Activated T-helper 2 cell treated with anti-CD3 and anti-CD28 coated beads, Interferon-gamma antibody, Interleukin-2, Interleukin-4, amounts not matched to agents 10 μg/mL and 5 μg/mL and 100 μg/mL, durations not matched to agents 14 hours and 24 hours and 36 hours (primary cell): ENCODE measurements around the gene SVIL. TPM values are rescaled to one million over a fixed set of nuclear protein-coding genes. Genes with fewer than 3 reads are reported as not detected.

Experiments used
- DNase-seq: peaks from one replicate; pipeline ENCODE4 v3.0.0; 2021; ENCODE audit warnings: low spot score
- H3K27ac Mint-ChIP-seq: one replicate; pipeline ENCODE4 v1.8.0; 2021; ENCODE audit warnings: mixed read lengths
- H3K27me3 Mint-ChIP-seq: one replicate; pipeline ENCODE4 v1.8.0; 2021; ENCODE audit warnings: low read depth, mixed read lengths
- H3K36me3 Mint-ChIP-seq: one replicate; pipeline ENCODE4 v1.8.0; 2021; ENCODE audit warnings: low read depth, mixed read lengths
- H3K4me1 Mint-ChIP-seq: one replicate; pipeline ENCODE4 v1.8.0; 2021; ENCODE audit warnings: low read depth, mixed read lengths
- H3K4me3 Mint-ChIP-seq: one replicate; pipeline ENCODE4 v1.8.0; 2021; ENCODE audit warnings: low read depth, mild to moderate bottlenecking, moderate library complexity, mixed read lengths
- H3K9me3 Mint-ChIP-seq: one replicate; pipeline ENCODE4 v1.8.0; 2021; ENCODE audit warnings: mixed read lengths
- intact Hi-C: fragments of 100-400 bp; cut with micrococcal nuclease; formaldehyde crosslinking; loops from one replicate; pipeline ENCODE4 v1.15.1; 2023
- total RNA-seq: library from RNA; stranded (reverse); gene quantifications from 2 replicates; pipeline ENCODE4 v1.2.3, GENCODE V29; 2022

Gene SVIL
- total RNA-seq, 1 donor from 2014 or later = 9.8 TPM

DNA sequence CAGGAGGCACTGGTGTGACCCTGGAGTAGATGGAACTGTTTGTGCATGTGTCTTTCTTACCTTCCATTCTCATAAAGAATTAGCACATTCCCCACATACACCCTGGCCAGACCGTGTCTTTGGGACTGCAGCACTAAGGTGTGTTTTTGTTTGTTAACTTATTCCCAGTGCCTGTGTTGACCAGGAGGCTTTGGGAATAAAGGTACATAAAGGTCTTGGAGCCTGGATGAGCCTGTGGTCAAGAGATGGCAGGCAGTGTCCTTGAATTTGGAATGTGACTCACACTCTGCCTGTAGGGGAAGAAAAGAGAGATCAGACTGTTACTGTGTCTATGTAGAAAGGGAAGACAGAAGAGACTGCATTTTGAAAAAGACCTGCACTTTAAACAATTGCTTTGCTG, 208.4 kb downstream of the SVIL start:
- H3K4me3 Mint-ChIP-seq = no peak overlapping the region
- no peak for DNase-seq
- intact Hi-C loops = no loop called here
- peaks cover 26% of the 10 kb centered on the region for H3K36me3 Mint-ChIP-seq
- H3K4me1 Mint-ChIP-seq = no peaks in the 10 kb centered on the region
- H3K9me3 Mint-ChIP-seq = no peaks in the 10 kb centered on the region
- no peak overlapping the region for H3K27ac Mint-ChIP-seq
- no peaks in the 10 kb centered on the region for H3K27me3 Mint-ChIP-seq

DNA sequence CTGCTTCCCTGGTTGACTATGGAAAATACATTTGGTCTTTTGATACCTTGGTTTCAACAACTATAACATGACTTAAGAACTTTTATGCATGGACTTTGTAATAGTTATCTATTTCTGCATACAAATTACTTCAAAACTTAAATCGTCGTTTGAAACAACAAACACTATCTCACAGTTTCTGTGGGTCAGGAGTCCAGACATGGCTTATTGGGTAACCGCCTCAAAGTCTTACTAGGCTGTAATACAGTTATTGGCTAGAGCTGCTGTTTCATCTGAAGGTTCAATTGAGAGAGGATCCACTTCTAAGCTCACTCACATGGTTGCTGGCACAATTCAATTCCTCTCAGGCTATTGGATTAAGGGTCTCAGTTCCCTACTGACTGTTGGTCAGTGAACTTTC, 210.8 kb downstream of the SVIL start:
- intact Hi-C loops = no loop called here
- no peaks in the 10 kb centered on the region for H3K4me1 Mint-ChIP-seq
- no peaks in the 10 kb centered on the region for H3K27me3 Mint-ChIP-seq
- no peak for DNase-seq
- H3K27ac Mint-ChIP-seq = no peak overlapping the region
- peaks cover 41% of the 10 kb centered on the region for H3K36me3 Mint-ChIP-seq
- no peaks in the 10 kb centered on the region for H3K9me3 Mint-ChIP-seq
- H3K4me3 Mint-ChIP-seq = no peak overlapping the region

DNA sequence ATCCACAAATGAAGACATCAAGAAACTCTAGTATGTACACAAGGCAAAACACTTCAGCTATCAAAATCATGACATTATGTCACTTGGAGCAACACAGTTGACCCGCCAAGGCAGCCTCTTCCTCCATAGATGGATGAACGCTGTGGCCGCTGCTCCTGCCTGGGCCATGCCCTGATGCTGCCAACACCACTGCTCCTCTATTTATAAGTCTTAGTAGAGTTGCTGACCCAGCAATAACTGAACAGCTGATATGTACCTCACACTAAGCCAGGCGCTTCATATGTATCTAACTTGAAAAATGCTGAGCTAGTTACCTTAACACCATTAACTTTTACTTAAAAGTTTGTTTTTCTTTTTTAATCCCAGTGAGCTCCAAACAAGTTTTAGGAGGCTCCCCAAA, 214.0 kb downstream of the SVIL start:
- DNase-seq = no peak
- H3K36me3 Mint-ChIP-seq = peaks cover 62% of the 10 kb centered on the region
- no peak overlapping the region for H3K27ac Mint-ChIP-seq
- H3K4me3 Mint-ChIP-seq = no peak overlapping the region
- H3K9me3 Mint-ChIP-seq = no peaks in the 10 kb centered on the region
- intact Hi-C loops = no loop called here
- H3K4me1 Mint-ChIP-seq = peaks cover 1% of the 10 kb centered on the region
- no peaks in the 10 kb centered on the region for H3K27me3 Mint-ChIP-seq

DNA sequence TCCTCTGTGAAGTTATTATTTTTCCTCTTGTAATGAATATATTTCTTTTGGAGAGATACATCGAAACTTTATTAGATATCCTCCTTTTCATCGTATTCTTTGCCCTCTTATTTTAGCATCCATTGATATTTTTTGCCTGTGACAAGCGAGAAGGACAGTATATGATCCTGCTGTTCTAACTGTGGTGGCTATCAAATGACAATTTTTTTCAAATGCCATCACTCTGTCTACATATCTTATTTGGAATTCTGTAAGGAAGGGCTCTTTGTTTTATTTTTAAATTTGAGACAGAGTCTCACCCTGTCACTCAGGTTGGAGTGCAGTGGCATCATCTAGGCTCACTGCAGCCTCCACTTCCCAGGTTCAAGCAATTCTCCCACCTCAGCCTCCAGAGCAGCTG, 217.4 kb downstream of the SVIL start:
- Mint-ChIP-seq H3K9me3 (no peaks in the 10 kb centered on the region), H3K27ac (no peak overlapping the region), H3K4me3 (no peak overlapping the region), H3K4me1 (peaks cover 19% of the 10 kb centered on the region), H3K27me3 (no peaks in the 10 kb centered on the region), H3K36me3 (peaks cover 57% of the 10 kb centered on the region)
- intact Hi-C loops = no loop called here
- no peak for DNase-seq

DNA sequence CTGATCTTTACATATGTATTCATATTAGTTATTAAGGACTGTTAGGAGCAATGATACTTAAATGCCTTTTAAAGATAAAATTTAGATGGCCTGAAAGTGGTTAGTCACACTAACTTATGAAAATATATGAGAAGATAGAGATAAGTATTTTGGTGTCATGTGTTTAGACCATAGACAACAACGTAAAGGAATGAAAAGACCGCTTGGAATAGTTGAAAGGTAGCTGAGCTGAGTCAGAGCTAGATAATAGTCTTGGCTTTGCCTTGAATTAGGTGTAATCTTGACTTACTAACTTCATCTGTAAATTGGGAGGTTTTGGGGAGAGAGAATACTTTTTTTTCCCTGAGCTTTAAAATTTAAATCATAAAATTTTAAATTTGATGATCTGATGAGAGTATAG, 218.9 kb downstream of the SVIL start:
- Mint-ChIP-seq H3K9me3 (no peaks in the 10 kb centered on the region), H3K4me1 (peaks cover 28% of the 10 kb centered on the region), H3K27me3 (no peaks in the 10 kb centered on the region), H3K36me3 (peaks cover 48% of the 10 kb centered on the region), H3K27ac (no peak overlapping the region), H3K4me3 (no peak overlapping the region)
- intact Hi-C loops = no loop called here
- no peak for DNase-seq

DNA sequence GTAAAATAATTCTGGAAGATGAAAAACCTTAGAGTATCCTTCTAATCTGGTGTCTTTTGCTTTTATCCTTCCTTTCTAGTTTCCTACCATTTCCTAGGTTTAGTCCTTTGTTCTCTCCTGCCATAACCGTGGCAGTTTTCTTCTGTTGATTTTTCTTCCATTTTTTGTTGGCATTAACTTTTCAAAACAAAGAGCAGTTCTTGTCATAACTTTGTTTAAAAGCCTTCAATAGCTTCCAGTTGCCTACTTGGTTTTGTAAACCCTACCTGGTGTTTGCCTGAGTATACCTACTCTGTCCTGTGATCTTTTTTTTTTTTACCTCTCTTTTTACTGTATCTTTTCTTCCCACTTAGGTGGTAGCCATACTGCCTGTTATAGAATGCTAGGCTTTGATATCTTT, 220.3 kb downstream of the SVIL start:
- no peak overlapping the region for H3K4me3 Mint-ChIP-seq
- no peaks in the 10 kb centered on the region for H3K9me3 Mint-ChIP-seq
- DNase-seq = no peak
- H3K4me1 Mint-ChIP-seq = peaks cover 33% of the 10 kb centered on the region
- H3K27ac Mint-ChIP-seq = no peak overlapping the region
- intact Hi-C loops = loop anchor here (5.0 kb wide), 1 partner anchor 33 kb away; no protein-coding TSS in a partner anchor
- peaks cover 43% of the 10 kb centered on the region for H3K36me3 Mint-ChIP-seq
- H3K27me3 Mint-ChIP-seq = no peaks in the 10 kb centered on the region

DNA sequence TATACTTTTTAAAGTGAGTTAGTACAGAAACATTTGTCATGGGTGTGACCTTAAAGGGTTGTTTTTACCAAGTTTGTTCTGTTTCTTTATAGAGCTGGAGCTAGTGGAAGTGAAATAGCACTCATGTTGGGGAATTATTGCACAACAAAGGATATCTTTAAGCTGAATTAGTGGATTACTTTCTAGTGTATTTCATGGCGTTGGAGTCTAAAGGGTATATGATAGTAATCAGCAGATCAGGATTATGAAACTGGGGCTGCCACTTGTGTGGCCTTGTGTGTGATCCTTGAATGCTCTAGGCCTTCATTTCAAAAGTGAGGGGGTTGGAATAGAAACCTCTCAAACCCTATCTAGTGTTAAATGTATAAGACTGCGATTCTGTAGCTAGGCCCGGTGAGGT, 222.3 kb downstream of the SVIL start:
- no peak overlapping the region for H3K27ac Mint-ChIP-seq
- H3K4me1 Mint-ChIP-seq = peaks cover 37% of the 10 kb centered on the region
- no peaks in the 10 kb centered on the region for H3K27me3 Mint-ChIP-seq
- intact Hi-C loops = loop anchor here (1.0 to 5.0 kb wide), 3 partner anchors 35 to 247 kb away; no protein-coding TSS in a partner anchor
- DNase-seq = no peak
- peaks cover 7% of the 10 kb centered on the region for H3K9me3 Mint-ChIP-seq
- no peak overlapping the region for H3K4me3 Mint-ChIP-seq
- peaks cover 33% of the 10 kb centered on the region for H3K36me3 Mint-ChIP-seq

DNA sequence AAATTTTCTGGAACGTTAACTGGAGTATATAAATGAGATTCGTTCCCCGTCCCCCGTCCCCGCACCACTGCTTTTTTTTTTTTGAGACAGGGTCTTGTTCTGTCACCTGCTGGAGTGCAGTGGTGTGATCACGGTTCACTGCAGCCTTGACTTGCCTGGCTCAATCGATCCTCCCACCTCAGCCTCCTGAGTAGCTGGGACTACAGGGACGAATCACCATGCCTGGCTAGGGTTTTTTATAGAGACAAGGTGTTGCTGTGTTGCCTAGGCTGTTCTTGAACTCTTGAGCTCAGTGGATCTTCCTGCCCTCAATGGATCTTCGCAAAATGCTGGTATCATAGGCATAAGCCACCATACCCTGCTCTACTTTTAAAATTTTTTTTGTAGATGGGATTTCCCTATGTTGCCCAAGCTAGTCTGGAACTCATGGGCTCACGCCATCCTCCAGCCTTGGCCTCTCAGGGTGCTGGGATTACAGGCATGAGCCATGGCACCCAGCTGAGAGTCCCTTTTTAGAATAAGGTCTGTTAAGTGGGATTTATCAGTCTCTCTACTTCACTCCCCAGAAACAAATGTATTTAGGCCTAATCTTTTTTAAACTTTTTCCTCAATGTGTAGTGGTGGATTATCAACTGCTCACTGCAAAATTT, 223.0 kb downstream of the SVIL start:
- DNase-seq = no peak
- Mint-ChIP-seq H3K36me3 (peaks cover 26% of the 10 kb centered on the region), H3K4me1 (peaks cover 37% of the 10 kb centered on the region), H3K9me3 (peaks cover 11% of the 10 kb centered on the region), H3K4me3 (no peak overlapping the region), H3K27me3 (no peaks in the 10 kb centered on the region), H3K27ac (no peak overlapping the region)
- intact Hi-C loops = loop anchor here (1.0 to 5.0 kb wide), 3 partner anchors 36 to 248 kb away; no protein-coding TSS in a partner anchor

DNA sequence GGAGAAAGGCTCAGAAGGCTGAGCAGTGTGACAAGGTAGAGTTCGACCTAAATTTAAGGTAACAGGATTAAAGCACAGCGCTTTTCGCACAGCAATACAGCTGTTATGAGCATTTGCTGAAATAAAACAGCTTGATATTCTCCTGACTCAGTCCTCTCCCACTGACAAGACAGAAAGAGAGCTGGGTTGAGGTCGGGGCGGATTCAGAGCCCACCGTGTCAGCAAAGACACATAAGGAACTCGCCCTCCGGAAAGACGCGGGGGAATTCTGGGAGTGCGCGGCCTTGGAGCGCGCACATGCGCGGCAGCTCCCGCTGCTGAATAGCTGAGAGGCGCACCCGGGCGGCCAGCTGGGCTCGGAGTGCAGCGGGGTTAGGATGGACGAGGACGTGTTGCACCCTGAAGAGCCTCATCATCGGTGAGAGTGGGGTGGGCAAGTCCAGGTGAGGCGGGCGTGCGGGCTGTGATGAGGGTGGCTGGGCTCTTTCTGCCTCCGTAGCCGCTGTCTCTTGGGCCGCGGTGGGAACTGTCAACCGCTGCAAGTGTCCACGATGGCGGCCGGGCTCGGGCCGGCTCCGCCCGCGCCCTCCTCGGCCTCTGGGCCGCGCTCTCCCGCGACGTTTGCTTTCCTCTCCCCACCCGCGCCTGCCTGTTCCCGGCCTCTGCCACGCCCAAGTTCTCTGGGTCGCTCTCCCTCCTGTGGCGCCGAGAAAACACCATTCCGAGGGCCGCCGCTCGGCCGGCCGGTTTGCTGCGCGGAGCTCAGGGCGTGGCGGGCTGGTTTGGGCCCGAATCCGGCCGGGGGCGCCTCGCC, 225.3 kb downstream of the SVIL start:
- intact Hi-C loops = loop anchor here (5.0 kb wide), 1 partner anchor 38 kb away; no protein-coding TSS in a partner anchor
- peaks cover 31% of the 10 kb centered on the region for H3K4me1 Mint-ChIP-seq
- DNase-seq = peak; percentile 36
- no peaks in the 10 kb centered on the region for H3K27me3 Mint-ChIP-seq
- peaks cover 11% of the 10 kb centered on the region for H3K9me3 Mint-ChIP-seq
- peaks cover 12% of the 10 kb centered on the region for H3K36me3 Mint-ChIP-seq
- H3K4me3 Mint-ChIP-seq = peak overlapping the region; percentile 97
- peak overlapping the region; percentile 89 for H3K27ac Mint-ChIP-seq

DNA sequence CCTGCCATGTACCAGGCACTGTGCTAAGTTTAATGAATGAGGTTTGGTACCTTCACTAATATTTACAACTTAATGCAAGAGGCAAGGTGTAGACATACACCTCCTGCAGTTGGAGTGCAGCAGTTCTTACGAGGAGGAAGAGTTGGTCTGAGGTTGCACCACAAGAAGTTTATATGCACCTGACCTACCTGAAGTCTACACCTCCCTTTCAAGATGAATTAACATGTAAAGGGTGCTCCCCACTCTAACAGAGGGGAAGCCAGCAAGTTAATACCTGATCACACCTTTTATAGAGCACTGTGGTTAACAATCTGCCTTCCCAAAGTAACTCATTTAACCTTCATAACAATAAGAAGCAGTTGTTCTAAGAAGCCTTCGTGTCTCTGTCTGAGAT, 225.9 kb downstream of the SVIL start:
- Mint-ChIP-seq H3K9me3 (peaks cover 11% of the 10 kb centered on the region), H3K36me3 (peaks cover 11% of the 10 kb centered on the region), H3K27ac (peak overlapping the region; percentile 89), H3K4me3 (peak overlapping the region; percentile 97), H3K4me1 (peaks cover 30% of the 10 kb centered on the region), H3K27me3 (no peaks in the 10 kb centered on the region)
- DNase-seq = no peak
- intact Hi-C loops = no loop called here
